ENCODE measurements around the gene TBX10.

GRCh38 chr11:67612751-67613150, 26.8 kb downstream of the TBX10 start:
- TF ChIP-seq SP1 (IDR thresholded peaks at IDR 0.05): no peak
- TF ChIP-seq, protein P1, sequence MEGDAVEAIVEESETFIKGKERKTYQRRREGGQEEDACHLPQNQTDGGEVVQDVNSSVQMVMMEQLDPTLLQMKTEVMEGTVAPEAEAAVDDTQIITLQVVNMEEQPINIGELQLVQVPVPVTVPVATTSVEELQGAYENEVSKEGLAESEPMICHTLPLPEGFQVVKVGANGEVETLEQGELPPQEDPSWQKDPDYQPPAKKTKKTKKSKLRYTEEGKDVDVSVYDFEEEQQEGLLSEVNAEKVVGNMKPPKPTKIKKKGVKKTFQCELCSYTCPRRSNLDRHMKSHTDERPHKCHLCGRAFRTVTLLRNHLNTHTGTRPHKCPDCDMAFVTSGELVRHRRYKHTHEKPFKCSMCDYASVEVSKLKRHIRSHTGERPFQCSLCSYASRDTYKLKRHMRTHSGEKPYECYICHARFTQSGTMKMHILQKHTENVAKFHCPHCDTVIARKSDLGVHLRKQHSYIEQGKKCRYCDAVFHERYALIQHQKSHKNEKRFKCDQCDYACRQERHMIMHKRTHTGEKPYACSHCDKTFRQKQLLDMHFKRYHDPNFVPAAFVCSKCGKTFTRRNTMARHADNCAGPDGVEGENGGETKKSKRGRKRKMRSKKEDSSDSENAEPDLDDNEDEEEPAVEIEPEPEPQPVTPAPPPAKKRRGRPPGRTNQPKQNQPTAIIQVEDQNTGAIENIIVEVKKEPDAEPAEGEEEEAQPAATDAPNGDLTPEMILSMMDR (IDR thresholded peaks at IDR 0.05; ENCODE audit: low read depth, low read length, missing input control): no peak
